HL-60/S4 (cell line): Measurements from ENCODE around the gene SPDEF.

Experiments used
- in situ Hi-C: fragments of 300-500 bp; cut with MboI; formaldehyde crosslinking; loops from 2 replicates; pipeline ENCODE4 v1.14.3; 2022; ENCODE audit warnings: low sequenced_read_pairs

SPDEF gene

DNA sequence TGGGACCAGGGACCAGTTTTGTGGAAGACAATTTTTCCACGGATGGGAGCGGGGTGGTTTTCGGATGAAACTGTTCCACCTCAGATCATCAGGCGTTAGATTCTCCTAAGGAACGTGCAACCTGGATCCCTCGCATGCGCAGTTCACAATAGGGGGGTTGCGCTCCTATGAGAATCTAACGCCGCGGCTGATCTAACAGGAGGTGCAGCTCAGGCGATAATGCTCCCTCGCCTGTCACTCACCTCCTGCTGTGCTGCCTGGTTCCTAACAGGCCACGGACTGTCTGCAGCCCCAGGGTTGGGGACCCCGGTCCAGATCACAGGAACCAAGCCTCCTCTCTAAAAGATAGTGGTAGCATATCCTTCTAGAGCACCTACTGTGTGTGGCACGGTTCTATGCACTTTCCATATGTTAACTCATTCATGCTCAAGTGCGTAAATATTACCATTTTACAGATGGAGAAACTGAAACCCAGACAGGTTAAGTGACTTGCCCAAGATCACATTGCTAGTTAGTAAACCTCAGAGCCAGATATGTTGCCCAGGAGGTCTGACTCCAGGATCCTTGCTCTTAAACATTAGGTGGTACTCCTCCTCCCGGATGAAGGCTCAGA is 25.3 kb downstream of the SPDEF start:
- in situ Hi-C loops = no loop called here

- in situ Hi-C loops = no loop called here
Measured at GRCh38 chr6:34529665-34530327, 26.3 kb downstream of the SPDEF start.

- in situ Hi-C loops = no loop called here
Measured at GRCh38 chr6:34528996-34529664, 27.0 kb downstream of the SPDEF start.

DNA sequence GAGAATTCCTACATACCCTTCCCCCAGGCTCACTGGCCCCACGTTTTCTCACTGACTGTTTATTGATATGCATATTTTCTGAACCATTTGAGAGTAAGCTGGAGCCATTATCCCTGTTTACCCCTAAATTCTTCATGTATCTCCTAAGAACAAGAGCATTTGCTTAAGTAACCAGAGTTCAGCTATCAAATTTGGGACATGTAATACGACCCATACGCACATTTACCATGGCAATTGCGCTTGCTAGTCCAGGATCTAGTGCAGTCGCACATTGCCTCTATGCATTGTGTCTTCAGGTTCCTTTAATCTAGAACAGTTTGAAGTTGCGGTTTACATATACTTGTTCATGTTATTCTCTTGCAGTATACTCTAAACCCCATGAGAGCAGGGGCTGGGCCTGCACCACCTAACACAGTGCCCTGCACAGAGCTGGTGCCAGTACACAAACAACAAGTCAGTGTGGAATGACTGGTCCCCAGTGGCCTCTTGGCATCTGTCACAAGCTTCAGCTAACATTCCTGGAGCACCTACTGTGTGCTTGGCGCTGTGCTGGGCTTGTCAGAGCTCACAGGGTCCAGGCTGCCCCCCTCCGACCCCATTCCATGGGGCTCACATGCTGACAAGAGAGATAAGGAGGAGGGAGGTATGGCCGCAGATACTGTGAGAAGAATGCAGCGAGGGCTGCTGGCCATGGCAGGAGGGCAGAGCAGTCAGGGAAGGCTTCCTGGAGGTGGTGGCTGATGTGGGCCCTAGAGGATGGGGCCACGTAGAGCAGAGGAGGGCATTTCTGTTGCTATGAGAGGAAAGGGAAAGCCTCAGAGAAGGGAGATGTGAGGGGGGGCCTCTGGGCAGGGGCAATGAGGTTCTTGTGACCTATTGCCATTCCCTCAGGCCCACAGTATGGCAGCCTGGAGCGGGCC is 28.1 kb downstream of the SPDEF start:
- in situ Hi-C loops = no loop called here

GRCh38 chr6:34526992-34527728 is 29.0 kb downstream of the SPDEF start:
- in situ Hi-C loops = no loop called here

DNA sequence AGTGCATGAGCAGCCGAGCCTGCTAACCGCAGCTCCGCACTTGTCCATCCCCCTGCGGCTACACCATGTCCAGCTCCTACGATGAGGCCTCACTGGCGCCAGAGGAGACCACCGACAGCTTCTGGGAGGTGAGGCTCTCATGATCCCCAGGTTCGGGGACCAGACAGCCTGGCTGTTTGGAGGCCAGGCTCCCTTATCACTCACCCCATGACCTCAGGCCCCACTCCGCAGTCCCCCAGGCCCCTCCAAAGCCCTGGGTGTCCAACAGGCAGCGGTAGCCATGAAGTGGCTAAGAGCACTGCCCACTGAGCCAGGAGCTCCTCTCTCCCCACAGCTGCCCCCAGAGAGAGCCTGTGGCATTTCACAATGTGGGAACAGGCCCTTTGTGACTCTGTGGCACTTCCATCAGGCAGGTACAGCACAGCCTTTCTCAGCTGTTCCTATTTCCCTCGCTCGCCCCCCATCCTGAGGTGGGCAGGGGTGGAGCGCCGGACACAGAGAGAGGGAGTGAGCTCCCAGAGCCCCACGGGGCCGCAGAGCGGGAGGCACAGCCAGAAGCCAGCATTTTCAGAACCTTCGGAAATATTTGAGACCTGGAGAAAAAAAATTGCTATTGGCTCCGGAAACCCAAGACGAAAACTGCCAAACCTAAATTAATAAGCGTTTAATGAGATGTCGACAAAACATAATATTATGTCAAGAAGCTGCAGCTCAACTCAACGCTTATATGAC is 29.7 kb downstream of the SPDEF start:
- in situ Hi-C loops = no loop called here

DNA sequence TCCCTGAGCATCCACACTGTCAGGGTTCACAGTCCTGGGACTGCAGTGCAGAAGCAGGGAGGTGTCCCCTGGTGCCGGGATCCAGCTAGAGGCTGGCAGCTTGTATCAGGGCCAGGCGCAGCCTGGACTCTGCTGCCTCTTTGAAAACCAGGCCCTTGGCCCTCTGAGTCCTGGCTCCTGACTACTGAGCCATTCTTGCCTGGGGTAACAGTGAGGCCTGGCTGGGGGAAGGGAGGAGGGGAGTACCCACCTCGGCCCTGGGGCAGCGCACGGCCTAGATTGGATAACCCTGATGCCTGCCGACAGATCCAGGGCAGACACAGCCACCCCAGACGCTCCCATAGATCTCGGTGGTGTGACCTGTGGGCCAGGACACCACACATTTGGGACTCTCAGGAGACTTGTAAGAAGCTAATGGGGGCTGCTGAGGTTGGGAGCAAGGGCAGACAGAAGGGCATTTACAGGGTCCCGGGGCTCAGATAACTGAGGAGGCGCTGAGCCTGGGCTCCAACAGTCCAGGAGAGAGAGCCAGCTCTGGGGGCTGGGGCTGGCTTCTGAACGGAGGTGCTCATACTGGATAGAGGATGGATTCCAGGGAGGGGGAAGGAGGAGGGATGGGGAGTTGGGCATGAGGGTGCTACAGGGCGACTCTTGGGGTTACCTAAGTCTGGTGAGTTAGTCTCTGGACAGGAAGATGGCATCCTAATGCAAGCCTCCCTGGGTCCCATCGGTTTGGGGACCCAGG is 30.5 kb downstream of the SPDEF start:
- in situ Hi-C loops = no loop called here

DNA sequence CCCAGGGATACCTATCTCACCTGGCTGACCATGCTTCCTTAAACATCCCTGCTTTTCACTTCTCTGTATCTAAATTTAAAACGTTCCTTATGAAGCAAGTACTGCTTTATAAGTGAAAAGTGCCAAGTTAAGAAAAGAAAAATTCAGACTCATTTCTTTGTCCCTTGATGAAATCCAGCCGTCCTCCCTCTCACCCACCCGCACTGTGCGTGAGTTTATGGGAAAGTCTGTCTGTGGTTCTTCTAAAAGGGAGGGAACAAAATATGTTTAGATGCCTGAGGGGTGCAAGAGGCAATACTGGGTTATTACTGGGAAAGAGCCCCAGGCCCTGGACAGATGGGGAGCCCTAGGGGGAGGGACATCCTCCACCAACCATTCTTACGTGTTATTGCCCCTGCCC is 31.2 kb downstream of the SPDEF start:
- in situ Hi-C loops = no loop called here

DNA sequence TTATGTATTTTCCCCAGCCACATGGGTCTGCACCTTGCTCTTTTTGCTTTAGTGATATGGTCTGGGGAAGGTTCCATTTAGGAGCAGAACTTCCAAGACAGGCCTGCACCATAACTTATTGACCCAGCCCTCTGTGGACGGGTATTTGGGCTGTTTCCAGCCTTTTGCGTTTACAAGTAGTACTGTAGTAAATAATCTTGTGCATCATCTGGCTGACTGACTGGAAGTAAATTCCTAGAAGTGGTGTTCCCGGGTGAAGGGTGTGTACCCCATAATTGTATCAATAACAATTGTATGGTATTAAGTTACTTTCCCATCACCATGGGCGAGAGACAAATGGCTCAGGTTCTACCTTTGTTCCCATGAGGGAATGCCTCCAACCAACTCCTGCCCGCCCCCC is 31.6 kb downstream of the SPDEF start:
- in situ Hi-C loops = no loop called here

DNA sequence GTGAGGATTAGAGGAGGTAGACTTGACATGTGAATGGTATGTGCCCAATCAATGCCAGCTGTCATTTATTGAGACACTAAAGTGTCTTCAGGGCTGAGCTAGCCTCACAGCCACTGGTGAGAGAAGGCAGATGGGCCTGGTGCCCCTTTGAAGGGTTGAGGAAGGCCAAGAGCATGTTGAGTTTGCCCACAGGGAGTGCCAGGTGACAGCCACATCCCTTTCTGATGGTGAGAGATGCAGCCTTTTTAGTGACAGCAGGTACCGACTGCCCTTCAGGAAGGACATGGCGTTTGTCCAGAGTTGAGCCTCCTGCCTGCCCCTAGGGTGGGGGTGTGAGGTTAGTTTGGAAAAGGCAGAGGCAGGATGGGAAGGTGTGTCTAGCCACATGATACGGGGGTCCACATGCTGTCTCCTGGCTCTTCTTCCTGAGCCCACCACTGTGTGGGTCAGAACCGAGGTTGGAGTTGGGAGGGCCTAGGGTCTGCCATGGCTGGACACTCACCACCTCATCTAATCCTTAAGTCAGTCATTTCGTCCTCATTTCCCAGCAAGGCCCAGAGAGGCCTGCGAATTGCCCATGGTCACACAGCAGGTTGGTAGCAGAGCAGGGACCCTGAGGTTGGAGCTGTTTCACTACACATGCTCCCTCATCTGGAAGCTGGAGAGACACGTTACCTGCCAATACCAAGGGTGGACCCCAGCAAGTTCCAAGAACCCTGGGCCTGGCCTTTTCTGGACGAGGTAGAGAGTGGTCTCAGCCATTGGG is 32.5 kb downstream of the SPDEF start:
- in situ Hi-C loops = no loop called here

DNA sequence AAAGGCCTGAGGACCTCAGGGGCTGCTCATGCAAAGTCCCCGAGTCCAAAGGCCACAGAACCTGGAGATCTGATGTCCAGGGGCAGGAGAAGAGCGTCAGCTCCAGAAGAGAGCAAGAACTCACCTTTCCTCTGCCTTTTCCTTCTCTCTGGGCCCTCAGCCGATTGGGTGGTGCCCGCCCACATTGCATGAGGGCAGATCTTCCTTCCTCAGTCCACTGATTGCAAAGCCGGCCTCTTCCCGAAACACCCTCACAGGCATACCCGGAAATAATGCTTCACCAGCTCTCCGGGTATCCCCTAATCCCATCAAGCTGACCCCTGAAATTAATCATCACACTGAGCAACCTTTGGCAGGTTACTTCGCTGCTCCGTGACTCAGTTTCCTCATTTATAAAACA is 33.4 kb downstream of the SPDEF start:
- in situ Hi-C loops = no loop called here

GRCh38 chr6:34521463-34522285 is 34.5 kb downstream of the SPDEF start:
- in situ Hi-C loops = no loop called here

GRCh38 chr6:34520645-34521462 is 35.3 kb downstream of the SPDEF start:
- in situ Hi-C loops = no loop called here

DNA sequence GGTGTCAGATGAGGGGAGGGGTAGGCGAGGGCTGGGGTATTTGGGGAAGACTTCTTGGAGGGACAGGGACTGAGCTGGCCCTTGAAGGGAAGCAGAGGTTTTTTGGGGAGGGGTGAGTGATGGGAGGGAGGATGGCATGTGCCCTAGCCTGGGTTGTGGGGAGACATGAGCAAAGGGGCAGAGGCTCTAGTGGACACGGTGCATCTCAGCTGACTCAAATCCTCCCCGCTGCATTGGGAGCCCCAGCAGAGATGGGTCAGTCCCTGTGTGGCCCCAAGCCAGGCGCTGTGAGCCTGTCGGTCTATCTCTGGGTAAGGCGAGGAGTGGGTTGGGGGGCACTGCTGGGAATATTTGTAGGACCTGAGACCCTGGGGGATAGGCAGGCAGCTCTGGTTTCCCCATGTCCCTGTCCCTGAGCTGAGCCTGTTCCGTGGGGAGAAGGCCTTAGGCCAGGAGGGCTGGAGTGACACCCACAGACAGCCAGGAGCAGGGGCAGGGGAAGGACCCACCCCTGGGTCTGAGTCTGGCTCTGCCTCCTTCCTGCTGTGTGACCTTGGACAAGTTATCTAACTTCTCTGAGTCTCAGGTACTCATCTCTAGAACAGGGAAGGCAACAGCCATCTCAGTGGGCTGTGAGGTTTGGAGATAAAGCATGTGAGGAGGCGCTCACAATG is 36.0 kb downstream of the SPDEF start:
- in situ Hi-C loops = no loop called here

- in situ Hi-C loops = no loop called here
Measured at GRCh38 chr6:34518669-34519365, 37.3 kb downstream of the SPDEF start.

DNA sequence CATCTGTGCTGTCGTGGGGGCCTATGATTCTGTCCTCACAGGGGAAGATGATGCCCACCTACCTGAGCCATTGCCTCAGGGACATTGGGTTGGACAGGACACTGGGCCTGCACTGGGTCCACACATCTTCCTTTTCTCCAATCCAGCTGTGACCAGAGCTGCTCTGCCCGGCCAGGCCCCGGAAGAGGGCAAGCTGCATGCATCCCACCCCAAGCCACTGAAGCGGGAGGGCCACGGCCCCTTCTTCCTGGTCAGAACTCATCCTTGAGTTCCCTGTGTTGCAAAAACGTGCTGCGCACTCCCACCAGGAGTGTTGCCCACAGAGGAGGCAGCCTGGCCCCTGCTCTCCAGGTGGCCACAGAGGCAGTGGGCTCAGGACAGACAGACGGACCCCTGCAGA is 38.2 kb downstream of the SPDEF start:
- in situ Hi-C loops = no loop called here
